HG03432 (cell line): ENCODE data around the gene FLNC.
A peak's percentile ranks its signal among the peaks of the same experiment; 100 is the strongest.

ENCODE experiments used
- ATAC-seq: cut with Tn5 transposase; IDR thresholded peaks from one replicate; pipeline ENCODE4 v1.9.1; 2021; ENCODE audit warnings: mild to moderate bottlenecking, moderate library complexity; ENCODE audit not compliant: unreplicated experiment

Gene FLNC

GRCh38 chr7:128888756-128889095 is 58.5 kb downstream of the FLNC start:
- ATAC-seq = no peak

- ATAC-seq = no peak
Measured at GRCh38 chr7:128889121-128889520, 58.9 kb downstream of the FLNC start.

- ATAC-seq = no peak
Measured at GRCh38 chr7:128890306-128891109, 60.3 kb downstream of the FLNC start.

GRCh38 chr7:128891110-128891941 is 61.1 kb downstream of the FLNC start:
- ATAC-seq = no peak

- no peak for ATAC-seq
Measured at GRCh38 chr7:128891942-128892269, 61.7 kb downstream of the FLNC start.

- no peak for ATAC-seq
Measured at GRCh38 chr7:128892521-128893250, 62.5 kb downstream of the FLNC start.

GRCh38 chr7:128893251-128894100 is 63.3 kb downstream of the FLNC start:
- no peak for ATAC-seq

- no peak for ATAC-seq
Measured at GRCh38 chr7:128894101-128894440, 63.9 kb downstream of the FLNC start.

- ATAC-seq = no peak
Measured at GRCh38 chr7:128895320-128895719, 65.1 kb downstream of the FLNC start.

- no peak for ATAC-seq
Measured at GRCh38 chr7:128899392-128899791, 69.2 kb downstream of the FLNC start.

GRCh38 chr7:128900237-128900636 is 70.0 kb downstream of the FLNC start:
- no peak for ATAC-seq

GRCh38 chr7:128902761-128903585 is 72.8 kb downstream of the FLNC start:
- no peak for ATAC-seq

GRCh38 chr7:128903621-128904361 is 73.6 kb downstream of the FLNC start:
- no peak for ATAC-seq

- ATAC-seq = peak; percentile 55
Measured at GRCh38 chr7:128904381-128905197, 74.4 kb downstream of the FLNC start.

GRCh38 chr7:128906001-128906765 is 76.0 kb downstream of the FLNC start:
- ATAC-seq = no peak

- ATAC-seq = no peak
Measured at GRCh38 chr7:128906766-128907559, 76.8 kb downstream of the FLNC start.
